CD8-positive, alpha-beta memory T cell (primary cell): ENCODE data around the gene TP73. TPM values are rescaled to one million over a fixed set of nuclear protein-coding genes. Genes with fewer than 3 reads are reported as not detected.

ENCODE experiments used
- CTCF ChIA-PET: fragments of 350-600 bp; sonication (Branson Sonifier 250); formaldehyde crosslinking; loops from one replicate; lab custom pipeline; 2021; ENCODE audit warnings: antibody characterized with exemption; lab: Charles Lee
- POLR2A ChIA-PET: fragments of 350-600 bp; sonication (Branson Sonifier 250); formaldehyde crosslinking; loops from one replicate; lab custom pipeline; 2021; ENCODE audit warnings: antibody characterized with exemption; lab: Charles Lee
- DNase-seq, 5 donors: peaks; one replicate each; pipeline versions ENCODE4 v3.0.0 to v3.0.0-alpha.2; 2020 to 2022; ENCODE audit warnings: mixed read lengths in 1 of 5
- H3K27ac ChIP-seq: one replicate; pipeline ENCODE4 v1.7.0; 2013; ENCODE audit warnings: low read depth, mild to moderate bottlenecking, low read length, moderate library complexity
- H3K27me3 ChIP-seq: 2 replicates; pipeline ENCODE4 v1.7.0; 2013; ENCODE audit warnings: low read length, mild to moderate bottlenecking; ENCODE audit not compliant: insufficient read depth, poor library complexity, severe bottlenecking
- H3K36me3 ChIP-seq: 2 replicates; pipeline ENCODE4 v1.7.0; 2013; ENCODE audit warnings: mild to moderate bottlenecking, low read length, moderate library complexity; ENCODE audit not compliant: insufficient read depth
- H3K4me1 ChIP-seq: 2 replicates; pipeline ENCODE4 v1.7.0; 2013; ENCODE audit warnings: mild to moderate bottlenecking, low read length, moderate library complexity; ENCODE audit not compliant: insufficient read depth
- H3K4me3 ChIP-seq: 2 replicates; pipeline ENCODE4 v1.7.0; 2013; ENCODE audit warnings: mild to moderate bottlenecking, low read length
- H3K9me3 ChIP-seq: 2 replicates; pipeline ENCODE4 v1.7.0; 2013; ENCODE audit warnings: mild to moderate bottlenecking, low read length
- H3K27ac Mint-ChIP-seq, 8 donors: one replicate each; pipeline ENCODE4 v1.8.0; 2020 to 2021; ENCODE audit warnings: mixed read lengths in 8 of 8, mild to moderate bottlenecking in 6 of 8, inconsistent platforms in 3 of 8, moderate library complexity in 3 of 8
- H3K27me3 Mint-ChIP-seq, 2 donors: one replicate each; pipeline ENCODE4 v1.8.0; 2020 to 2021; ENCODE audit warnings: mixed read lengths in 2 of 2, mild to moderate bottlenecking in 1 of 2, moderate library complexity in 1 of 2
- H3K36me3 Mint-ChIP-seq, 3 donors: one replicate each; pipeline ENCODE4 v1.8.0; 2020 to 2021; ENCODE audit warnings: mixed read lengths in 3 of 3, inconsistent platforms in 1 of 3, mild to moderate bottlenecking in 1 of 3
- H3K4me1 Mint-ChIP-seq, 3 donors: one replicate each; pipeline ENCODE4 v1.8.0; 2020 to 2021; ENCODE audit warnings: mixed read lengths in 3 of 3, inconsistent platforms in 1 of 3, mild to moderate bottlenecking in 1 of 3
- H3K4me3 Mint-ChIP-seq, 7 donors: one replicate each; pipeline ENCODE4 v1.8.0; 2020 to 2021; ENCODE audit warnings: mixed read lengths in 7 of 7, mild to moderate bottlenecking in 6 of 7, moderate library complexity in 4 of 7, inconsistent platforms in 2 of 7
- H3K9me3 Mint-ChIP-seq, 5 donors: one replicate each; pipeline ENCODE4 v1.8.0; 2020 to 2022; ENCODE audit warnings: mixed read lengths in 5 of 5, mild to moderate bottlenecking in 3 of 5, moderate library complexity in 2 of 5, inconsistent platforms in 1 of 5
- polyA plus RNA-seq: library from polyadenylated mRNA; unstranded; fragments of 300-500 nt; fragmentation: Illumina TruSeq; gene quantifications from one replicate; pipeline ENCODE4 v1.2.3, GENCODE V29; 2021
- total RNA-seq, 2 experiments: library from RNA; stranded (reverse); gene quantifications; one replicate each; pipeline ENCODE4 v1.2.3, GENCODE V29; 2021

The TP73 gene
- total and polyA plus RNA-seq, 3 experiments from 2014 or later, result 0.20 to 0.63 (median 0.49) TPM

- H3K27me3 ChIP-seq, result no peaks in the 10 kb centered on the region
- ChIA-PET POLR2A (no interaction called here), CTCF (interaction anchor here (1.2 to 1.7 kb wide), 2 partner anchors 8 to 21 kb away, joined by 3 to 4 read pairs; no protein-coding TSS in a partner anchor)
- H3K36me3 Mint-ChIP-seq, result no peaks in the 10 kb centered on the region
- H3K9me3 ChIP-seq, result no peaks in the 10 kb centered on the region
- no peaks in the 10 kb centered on the region for H3K9me3 Mint-ChIP-seq
- no peaks in the 10 kb centered on the region for H3K4me1 ChIP-seq
- H3K36me3 ChIP-seq, result no peaks in the 10 kb centered on the region
- H3K27ac ChIP-seq, result no peak overlapping the region
- H3K27me3 Mint-ChIP-seq, result peaks cover 2 to 20% of the 10 kb centered on the region in 2 donors
- no peak for DNase-seq
- peak overlapping the region in 1 of 8 donors; percentile 50 for H3K27ac Mint-ChIP-seq
- H3K4me3 ChIP-seq, result peak overlapping the region; percentile 19
- H3K4me3 Mint-ChIP-seq, result peak overlapping the region in 4 of 7 donors; percentile 22 to 65 (median 35)
- peaks cover 1 to 5% (median 4%) of the 10 kb centered on the region in 3 donors for H3K4me1 Mint-ChIP-seq
Measured at GRCh38 chr1:3703786-3704371, 51.6 kb downstream of the TP73 start.

- peaks cover 5 to 27% of the 10 kb centered on the region in 2 donors for H3K27me3 Mint-ChIP-seq
- H3K27me3 ChIP-seq, result no peaks in the 10 kb centered on the region
- no peak overlapping the region for H3K4me3 ChIP-seq
- no peak overlapping the region for H3K27ac Mint-ChIP-seq
- no peak for DNase-seq
- CTCF ChIA-PET, result interaction anchor here (1.2 to 1.6 kb wide), 2 partner anchors 9 to 19 kb away, joined by 3 to 4 read pairs; no protein-coding TSS in a partner anchor
- no peaks in the 10 kb centered on the region for H3K36me3 Mint-ChIP-seq
- H3K4me3 Mint-ChIP-seq, result no peak overlapping the region
- H3K27ac ChIP-seq, result no peak overlapping the region
- H3K9me3 ChIP-seq, result no peaks in the 10 kb centered on the region
- POLR2A ChIA-PET, result no interaction called here
- no peaks in the 10 kb centered on the region for H3K4me1 ChIP-seq
- H3K4me1 Mint-ChIP-seq, result peaks cover 1 to 5% (median 4%) of the 10 kb centered on the region in 3 donors
- H3K36me3 ChIP-seq, result no peaks in the 10 kb centered on the region
- H3K9me3 Mint-ChIP-seq, result no peaks in the 10 kb centered on the region
Measured at GRCh38 chr1:3705341-3705950, 53.1 kb downstream of the TP73 start.

- no peak overlapping the region for H3K4me3 ChIP-seq
- H3K27me3 Mint-ChIP-seq, result peaks cover 8 to 35% of the 10 kb centered on the region in 2 donors
- no peaks in the 10 kb centered on the region for H3K36me3 Mint-ChIP-seq
- POLR2A ChIA-PET, result no interaction called here
- no peaks in the 10 kb centered on the region for H3K36me3 ChIP-seq
- no peaks in the 10 kb centered on the region for H3K9me3 Mint-ChIP-seq
- no peaks in the 10 kb centered on the region for H3K27me3 ChIP-seq
- CTCF ChIA-PET, result no interaction called here
- no peak overlapping the region for H3K4me3 Mint-ChIP-seq
- no peak for DNase-seq
- H3K27ac ChIP-seq, result no peak overlapping the region
- H3K4me1 ChIP-seq, result no peaks in the 10 kb centered on the region
- no peaks in the 10 kb centered on the region for H3K9me3 ChIP-seq
- H3K27ac Mint-ChIP-seq, result peak overlapping the region in 1 of 8 donors; percentile 24
- peaks cover 1 to 5% (median 4%) of the 10 kb centered on the region in 3 donors for H3K4me1 Mint-ChIP-seq
Measured at GRCh38 chr1:3706651-3707297, 54.5 kb downstream of the TP73 start.

DNA sequence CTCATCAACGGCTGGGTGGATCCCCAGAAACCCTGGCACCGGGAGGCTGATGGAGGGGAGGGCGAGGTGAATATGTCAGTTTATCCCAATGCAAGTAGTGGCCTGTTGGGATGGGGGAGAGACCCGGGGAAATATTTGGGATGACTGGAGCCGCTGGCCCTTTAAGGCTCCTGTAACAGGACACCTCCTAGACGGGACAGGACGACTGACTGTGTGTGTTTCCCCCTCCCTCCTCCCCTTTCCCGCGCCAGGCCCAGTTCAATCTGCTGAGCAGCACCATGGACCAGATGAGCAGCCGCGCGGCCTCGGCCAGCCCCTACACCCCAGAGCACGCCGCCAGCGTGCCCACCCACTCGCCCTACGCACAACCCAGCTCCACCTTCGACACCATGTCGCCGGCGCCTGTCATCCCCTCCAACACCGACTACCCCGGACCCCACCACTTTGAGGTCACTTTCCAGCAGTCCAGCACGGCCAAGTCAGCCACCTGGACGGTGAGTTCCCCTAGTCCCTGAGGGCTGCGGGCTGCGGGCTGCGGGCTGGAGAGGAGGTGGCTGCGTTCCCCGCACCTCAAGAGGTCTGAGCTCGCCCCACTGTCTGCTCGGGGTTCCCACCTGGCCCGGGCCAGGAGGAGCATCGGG lies 55.1 kb downstream of the TP73 start:
- POLR2A ChIA-PET, result no interaction called here
- Mint-ChIP-seq H3K9me3 (no peaks in the 10 kb centered on the region), H3K4me3 (no peak overlapping the region)

GRCh38 chr1:3707939-3708328 lies 55.6 kb downstream of the TP73 start:
- H3K27ac ChIP-seq, result no peak overlapping the region
- no peaks in the 10 kb centered on the region for H3K9me3 ChIP-seq
- DNase-seq, result no peak
- no peak overlapping the region for H3K4me3 ChIP-seq
- Mint-ChIP-seq H3K36me3 (no peaks in the 10 kb centered on the region), H3K4me1 (peaks cover 1 to 5% (median 4%) of the 10 kb centered on the region in 3 donors), H3K9me3 (no peaks in the 10 kb centered on the region), H3K27me3 (peaks cover 8 to 35% of the 10 kb centered on the region in 2 donors), H3K4me3 (no peak overlapping the region), H3K27ac (no peak overlapping the region)
- H3K4me1 ChIP-seq, result no peaks in the 10 kb centered on the region
- ChIA-PET CTCF (no interaction called here), POLR2A (no interaction called here)
- no peaks in the 10 kb centered on the region for H3K36me3 ChIP-seq
- no peaks in the 10 kb centered on the region for H3K27me3 ChIP-seq

More for the DNA sequence above, 55.1 kb downstream of the TP73 start:
- Histone ChIP-seq H3K27me3 (no peaks in the 10 kb centered on the region), H3K4me1 (no peaks in the 10 kb centered on the region), H3K27ac (no peak overlapping the region), H3K4me3 (no peak overlapping the region), H3K36me3 (no peaks in the 10 kb centered on the region), H3K9me3 (no peaks in the 10 kb centered on the region)
- H3K4me1 Mint-ChIP-seq, result peaks cover 1 to 5% (median 4%) of the 10 kb centered on the region in 3 donors
- no peak overlapping the region for H3K27ac Mint-ChIP-seq
- no peak for DNase-seq
- H3K27me3 Mint-ChIP-seq, result peaks cover 8 to 35% of the 10 kb centered on the region in 2 donors
- H3K36me3 Mint-ChIP-seq, result no peaks in the 10 kb centered on the region
- CTCF ChIA-PET, result no interaction called here

DNA sequence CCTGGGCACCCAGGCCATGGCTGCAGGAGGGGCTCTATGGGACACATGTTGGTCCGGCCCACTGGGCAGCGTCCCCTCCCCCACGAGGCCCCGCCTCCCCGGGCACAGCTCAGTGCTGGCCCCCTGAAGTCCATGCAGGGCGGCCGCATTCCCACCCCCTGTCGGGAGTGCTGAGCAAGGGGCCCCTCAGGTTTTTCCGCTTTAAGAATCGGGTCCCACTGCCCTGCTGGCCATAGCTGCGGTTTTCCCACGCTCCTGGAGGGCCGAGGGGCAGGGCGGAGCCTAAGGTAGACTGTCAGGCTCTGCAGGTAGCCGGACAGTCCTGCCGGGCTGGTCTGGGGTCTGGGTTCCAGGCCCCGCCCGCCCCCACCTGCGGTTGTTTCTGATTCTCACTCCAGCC lies 56.5 kb downstream of the TP73 start:
- H3K9me3 ChIP-seq, result no peaks in the 10 kb centered on the region
- H3K4me1 ChIP-seq, result no peaks in the 10 kb centered on the region
- Mint-ChIP-seq H3K27ac (no peak overlapping the region), H3K27me3 (peaks cover 8 to 35% of the 10 kb centered on the region in 2 donors), H3K9me3 (no peaks in the 10 kb centered on the region), H3K4me3 (no peak overlapping the region), H3K4me1 (peaks cover 1 to 5% (median 4%) of the 10 kb centered on the region in 3 donors), H3K36me3 (no peaks in the 10 kb centered on the region)
- H3K4me3 ChIP-seq, result no peak overlapping the region
- no peaks in the 10 kb centered on the region for H3K27me3 ChIP-seq
- CTCF ChIA-PET, result interaction anchor here (1.0 kb wide), 1 partner anchor 256 kb away, joined by 3 read pairs; no protein-coding TSS in a partner anchor
- no peak for DNase-seq
- no peaks in the 10 kb centered on the region for H3K36me3 ChIP-seq
- no peak overlapping the region for H3K27ac ChIP-seq
- POLR2A ChIA-PET, result no interaction called here

DNA sequence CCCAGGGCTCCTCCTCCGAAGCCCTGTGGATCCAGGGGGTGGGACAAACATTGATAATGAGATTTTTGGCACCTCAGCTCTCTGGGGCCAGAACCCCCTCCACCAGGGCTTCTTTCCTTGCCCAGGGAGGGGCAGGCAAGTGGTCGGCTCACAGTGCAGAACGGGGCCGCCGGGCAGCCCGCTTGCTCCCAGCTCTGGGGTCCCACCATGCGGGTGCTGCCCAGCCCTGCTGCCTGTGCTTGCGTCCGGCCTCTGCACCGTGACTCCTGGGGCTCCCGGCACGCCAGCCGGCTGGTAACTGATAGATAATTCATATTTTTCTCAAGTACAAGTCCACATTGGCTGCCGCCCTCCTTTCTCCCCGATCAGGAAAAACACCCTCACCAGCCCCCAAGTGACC lies 57.9 kb downstream of the TP73 start:
- Mint-ChIP-seq H3K27me3 (peaks cover 8 to 29% of the 10 kb centered on the region in 2 donors), H3K4me3 (no peak overlapping the region), H3K9me3 (no peaks in the 10 kb centered on the region), H3K27ac (no peak overlapping the region), H3K4me1 (no peaks in the 10 kb centered on the region), H3K36me3 (no peaks in the 10 kb centered on the region)
- no peak for DNase-seq
- Histone ChIP-seq H3K27ac (no peak overlapping the region), H3K4me1 (no peaks in the 10 kb centered on the region), H3K36me3 (no peaks in the 10 kb centered on the region), H3K9me3 (no peaks in the 10 kb centered on the region), H3K27me3 (no peaks in the 10 kb centered on the region), H3K4me3 (no peak overlapping the region)
- POLR2A ChIA-PET, result no interaction called here
- CTCF ChIA-PET, result no interaction called here
